ENCODE measurements around the gene IGF2BP1.
"Not testable (repeated sequence)": the region's sequence is repeated elsewhere in the genome, so short reads cannot be mapped to it uniquely, and the experiment has no call there.

The IGF2BP1 gene

DNA sequence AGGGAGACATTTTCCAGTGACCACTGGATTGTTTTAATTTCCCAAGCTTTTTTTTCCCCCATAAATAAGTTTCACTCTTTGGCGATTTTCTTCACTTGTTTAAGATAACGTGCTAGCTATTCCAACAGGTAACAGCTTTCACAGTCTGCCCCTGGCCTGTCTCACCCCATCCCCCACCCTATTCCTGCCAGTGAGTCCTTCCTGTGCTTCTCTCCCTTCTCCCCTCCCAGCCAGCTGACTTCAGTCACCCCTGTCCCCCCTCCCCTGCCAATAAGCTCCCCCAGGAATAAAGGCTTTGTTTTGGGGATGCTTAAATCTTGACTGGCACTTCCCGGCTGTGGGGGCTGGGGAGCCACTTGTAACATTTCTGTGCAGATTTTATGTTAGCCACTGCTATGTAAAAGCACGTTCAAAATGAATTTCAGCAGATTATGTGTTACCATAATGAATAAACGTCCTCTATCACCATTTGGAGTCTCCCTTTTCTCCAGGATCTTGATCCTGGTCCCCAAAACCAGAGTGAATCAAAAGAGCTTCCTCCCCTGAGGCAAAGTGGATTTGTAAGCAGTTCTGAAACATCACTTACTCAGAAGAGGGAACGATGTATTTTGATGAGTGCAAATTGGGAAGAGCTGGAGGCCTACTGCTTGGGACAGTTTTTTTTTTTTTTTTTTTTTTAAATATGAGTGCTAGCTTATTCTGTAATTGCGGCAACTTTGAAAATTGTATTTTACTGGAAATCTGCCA, 58.2 kb downstream of the IGF2BP1 start:
- DNase-seq: no peak

GRCh38 chr17:49061524-49061943, 64.3 kb downstream of the IGF2BP1 start:
- no peak for DNase-seq

- DNase-seq: no peak
Measured at GRCh38 chr17:49063652-49064051, 66.5 kb downstream of the IGF2BP1 start.

DNA sequence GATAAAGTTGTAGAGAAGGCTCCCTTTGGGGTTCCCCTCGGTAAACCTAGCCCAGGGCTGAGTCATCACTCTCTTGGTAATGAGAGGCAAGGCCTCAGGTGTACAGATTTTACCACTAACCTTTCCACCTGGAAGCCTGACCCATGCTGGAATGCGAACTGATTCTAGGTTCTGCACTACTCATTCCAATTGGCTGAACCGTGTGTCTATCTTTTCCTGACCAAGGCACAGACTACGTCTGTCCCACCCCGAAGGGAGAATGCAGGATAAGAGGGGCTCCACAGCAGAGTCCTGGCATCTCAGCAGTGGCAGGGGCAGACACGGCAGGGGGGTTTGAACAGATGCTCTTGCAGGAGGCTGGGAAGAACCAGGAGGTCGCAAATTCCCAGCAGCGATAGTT, 70.0 kb downstream of the IGF2BP1 start:
- DNase-seq: no peak

- no peak for DNase-seq
Measured at GRCh38 chr17:49069585-49070273, 72.5 kb downstream of the IGF2BP1 start.

GRCh38 chr17:49071106-49071505, 73.9 kb downstream of the IGF2BP1 start:
- DNase-seq: no peak

GRCh38 chr17:49074851-49075540, 77.8 kb downstream of the IGF2BP1 start:
- no peak for DNase-seq

DNA sequence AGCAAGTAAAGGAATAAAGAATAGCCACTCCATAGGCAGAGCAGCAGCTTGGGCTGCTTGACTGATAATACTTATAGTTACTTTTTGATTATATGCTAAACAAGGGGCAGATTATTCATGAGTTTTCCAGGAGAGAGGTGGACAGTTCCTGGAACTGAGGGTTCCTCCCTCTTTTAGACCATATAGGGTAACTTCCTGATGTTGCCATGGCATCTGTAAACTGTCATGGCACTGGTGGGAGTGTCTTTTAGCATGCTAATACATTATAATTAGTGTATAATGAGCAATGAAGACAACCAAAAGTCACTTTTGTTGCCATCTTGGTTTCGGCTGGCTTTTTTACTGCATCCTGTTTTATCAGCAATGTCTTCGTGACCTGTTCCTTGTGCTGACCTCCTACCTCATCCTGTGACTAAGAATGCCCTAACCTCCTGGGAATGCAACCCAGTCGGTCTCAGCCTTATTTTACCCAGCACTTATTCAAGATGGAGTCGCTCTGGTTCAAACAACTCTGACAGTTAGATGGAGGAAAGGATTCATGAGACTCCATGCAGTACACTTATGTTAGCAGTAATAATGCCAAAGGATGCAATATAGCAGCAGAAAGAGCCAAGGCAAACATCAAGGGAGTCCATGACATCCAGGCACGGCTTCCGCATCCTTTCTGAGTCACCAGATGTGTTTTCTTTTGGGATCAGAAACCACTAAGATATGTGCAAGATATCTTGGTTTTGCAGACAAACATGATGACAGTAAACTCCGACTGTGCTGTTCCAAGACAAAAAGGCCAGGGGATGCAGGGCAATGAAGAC, 79.6 kb downstream of the IGF2BP1 start:
- DNase-seq: no peak

- DNase-seq: no peak
Measured at GRCh38 chr17:49078248-49078647, 81.1 kb downstream of the IGF2BP1 start.

DNA sequence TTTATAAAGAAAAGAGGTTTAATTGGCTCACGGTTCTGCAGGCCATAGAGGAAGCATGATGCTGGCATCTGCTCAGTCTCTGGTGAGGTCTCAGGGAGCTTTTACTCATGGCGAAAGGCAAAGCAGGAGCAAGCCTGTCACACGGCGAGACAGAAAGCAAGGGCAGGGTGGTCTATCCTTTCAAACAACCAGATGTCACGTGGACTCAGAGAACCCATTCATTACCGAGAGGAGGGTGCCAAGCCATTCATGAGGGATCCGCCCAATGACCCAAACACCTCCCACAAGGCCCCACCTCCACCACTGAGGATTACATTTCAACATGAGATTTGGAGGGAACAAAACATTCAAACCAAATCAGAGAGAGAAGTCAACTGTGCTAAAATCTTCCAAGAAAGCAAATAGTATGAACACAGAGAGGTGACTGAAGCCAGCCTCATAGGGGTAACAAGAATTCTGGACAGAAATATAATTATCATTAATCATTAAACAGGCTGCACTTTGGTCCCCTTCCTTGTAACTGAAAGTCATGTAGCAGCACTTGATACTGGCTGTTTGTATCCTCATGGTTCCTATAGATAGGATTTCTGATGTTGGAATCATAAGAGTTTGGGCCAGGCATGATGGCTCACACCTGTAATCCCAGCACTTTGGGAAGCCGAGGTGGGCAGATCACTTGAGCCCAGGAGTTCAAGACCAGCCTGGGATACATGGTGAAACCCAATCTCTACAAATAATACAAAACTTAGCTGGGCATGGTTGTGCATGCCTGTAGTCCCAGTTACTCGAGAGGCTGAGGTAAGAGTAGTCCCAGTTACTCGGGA, 82.9 kb downstream of the IGF2BP1 start:
- no peak for DNase-seq

DNA sequence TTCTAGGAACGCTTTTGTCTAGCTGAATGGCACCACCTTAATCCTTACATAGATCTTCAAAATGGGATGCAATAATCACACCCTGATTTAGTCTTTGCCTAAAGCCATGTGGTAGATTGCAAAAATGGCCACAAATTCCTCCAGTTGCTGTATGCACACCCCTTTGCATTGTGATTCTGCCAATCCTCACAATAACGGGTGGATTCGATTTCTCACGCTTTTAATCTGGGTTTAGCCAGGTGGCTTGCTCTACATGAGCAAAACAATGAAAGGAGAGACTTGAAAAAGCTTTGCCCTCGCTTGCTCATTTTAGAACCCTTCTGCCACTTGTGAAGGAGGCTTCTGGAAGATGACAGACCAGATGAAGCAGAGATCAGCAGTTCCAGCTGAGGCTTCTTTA, 85.0 kb downstream of the IGF2BP1 start:
- no peak for DNase-seq

DNA sequence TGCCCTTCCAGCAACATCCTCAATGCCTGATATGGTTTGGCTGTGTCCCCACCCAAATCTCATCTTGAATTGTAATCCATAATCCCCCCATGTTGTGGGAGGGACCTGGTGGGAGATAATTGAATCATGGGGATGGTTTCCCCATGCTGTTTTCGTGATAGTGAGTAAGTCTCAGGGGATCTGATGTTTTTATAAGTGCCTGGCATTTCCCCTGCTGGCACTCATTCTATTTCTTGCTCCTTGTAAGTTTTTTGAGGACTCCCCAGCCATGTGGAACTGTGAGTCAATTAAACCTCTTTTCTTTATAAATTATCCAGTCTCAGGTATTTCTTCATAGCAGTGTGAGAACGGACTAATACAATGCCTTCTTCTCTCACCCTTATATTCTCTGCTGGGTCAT, 87.9 kb downstream of the IGF2BP1 start:
- DNase-seq: not testable (repeated sequence)

DNA sequence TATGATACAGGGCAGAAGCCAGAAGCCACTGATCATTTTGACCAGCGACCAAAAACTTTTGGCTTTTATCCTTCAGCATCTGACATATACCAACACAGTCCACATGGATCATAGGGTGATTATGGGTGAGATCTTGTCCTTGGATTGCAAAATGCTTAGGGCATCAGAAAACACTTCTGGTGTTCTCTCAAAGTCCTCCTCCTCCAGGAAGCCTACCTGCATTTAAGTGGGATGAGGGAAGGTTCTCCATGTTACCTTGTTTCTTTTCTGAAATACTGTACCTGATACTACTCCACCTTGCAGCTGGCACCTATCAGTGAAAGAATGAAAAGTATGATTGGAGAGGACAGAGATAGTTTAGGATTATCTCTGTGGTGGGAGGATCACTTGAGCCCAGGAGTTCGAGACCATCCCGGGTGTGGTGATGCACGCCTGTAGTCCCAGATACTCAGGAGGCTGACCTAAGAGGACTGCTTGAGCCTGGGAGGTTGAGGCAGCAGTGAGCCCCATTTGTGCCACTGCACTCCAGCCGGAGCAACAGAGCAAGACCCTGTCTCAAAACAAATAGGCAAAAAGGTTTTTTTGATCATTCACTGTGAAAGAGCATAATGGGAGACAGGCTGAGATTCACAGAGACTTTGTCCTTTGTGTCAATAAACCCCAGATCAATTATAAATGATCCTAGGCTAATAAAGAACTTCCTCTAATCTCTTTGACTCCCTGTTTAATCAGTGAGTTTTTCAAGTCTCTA, 88.6 kb downstream of the IGF2BP1 start:
- DNase-seq: no peak

DNA sequence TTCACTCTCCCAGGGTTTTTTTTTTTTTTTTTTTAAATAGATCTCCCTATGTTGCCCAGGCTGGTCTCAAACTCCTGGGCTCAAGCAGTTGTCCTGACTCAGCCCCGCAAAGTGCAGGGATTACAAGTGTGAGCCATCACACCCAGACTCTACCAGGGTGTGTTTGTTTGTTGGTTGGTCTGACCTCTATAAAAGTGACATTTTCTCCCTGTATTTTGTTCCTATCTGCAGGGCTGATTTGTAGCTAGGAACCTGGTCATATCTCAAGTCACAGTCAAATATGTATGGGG, 89.1 kb downstream of the IGF2BP1 start:
- DNase-seq: no peak

- no peak for DNase-seq
Measured at GRCh38 chr17:49086649-49087048, 89.5 kb downstream of the IGF2BP1 start.

GRCh38 chr17:49089094-49089493, 91.9 kb downstream of the IGF2BP1 start:
- no peak for DNase-seq

DNA sequence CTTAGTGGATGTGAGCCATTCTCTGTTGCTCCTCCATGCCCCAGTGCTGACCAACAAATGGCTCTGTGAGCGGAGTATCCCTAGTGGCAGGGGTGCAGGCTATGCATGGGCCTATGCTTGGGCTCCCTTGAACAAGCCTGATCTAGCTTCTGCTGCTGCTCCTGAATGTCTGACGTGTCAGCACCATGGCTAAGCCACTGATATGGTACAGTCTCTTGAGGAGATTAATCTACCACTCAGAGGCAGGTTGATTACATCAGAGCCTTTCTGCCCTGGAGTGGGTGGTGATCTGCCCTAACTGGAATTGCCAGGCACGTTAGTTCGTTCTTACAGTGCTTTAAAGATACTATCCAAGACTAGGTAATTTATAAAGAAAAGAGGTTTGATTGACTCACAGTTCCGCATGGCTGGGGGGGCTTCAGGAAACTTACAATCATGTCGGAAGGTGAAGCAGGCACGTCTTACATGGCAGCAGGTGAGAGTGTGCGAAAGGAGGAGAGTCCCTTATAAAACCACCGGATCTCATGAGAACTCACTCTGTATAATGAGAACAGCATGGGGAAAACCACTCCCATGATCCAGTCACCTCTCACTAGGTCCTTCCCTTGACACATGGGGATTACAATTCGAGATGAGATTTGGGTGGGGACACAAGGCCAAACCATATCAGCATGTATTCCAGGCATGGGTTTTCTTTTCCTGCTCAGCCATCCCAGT, 93.9 kb downstream of the IGF2BP1 start:
- DNase-seq: no peak

- no peak for DNase-seq
Measured at GRCh38 chr17:49093131-49093530, 95.9 kb downstream of the IGF2BP1 start.

DNA sequence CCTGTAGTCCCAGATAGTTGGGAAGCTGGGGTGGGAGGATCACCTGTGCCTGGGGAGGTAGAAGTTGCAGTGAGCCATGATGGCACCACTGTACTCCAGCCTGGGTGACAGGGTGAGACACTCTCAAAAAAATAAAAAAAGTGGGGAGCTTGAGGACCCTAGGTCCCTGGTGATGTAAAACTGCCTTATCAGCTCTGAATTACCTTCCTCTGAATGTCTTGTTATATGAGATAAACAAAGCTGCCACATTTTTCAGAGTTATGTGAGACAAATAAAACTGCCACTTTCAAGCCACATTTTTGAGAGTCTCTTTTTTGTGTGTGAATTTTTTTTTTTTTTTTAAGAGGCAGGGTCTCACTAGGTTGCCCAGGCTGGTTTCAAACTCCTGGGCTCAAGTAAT, 103.4 kb downstream of the IGF2BP1 start:
- DNase-seq: no peak

GRCh38 chr17:49101054-49101534, 103.9 kb downstream of the IGF2BP1 start:
- DNase-seq: peak; percentile 98

- not testable (repeated sequence) for DNase-seq
Measured at GRCh38 chr17:49103360-49103759, 106.2 kb downstream of the IGF2BP1 start.
